ENCODE measurements around the gene FRY.

The FRY gene

DNA sequence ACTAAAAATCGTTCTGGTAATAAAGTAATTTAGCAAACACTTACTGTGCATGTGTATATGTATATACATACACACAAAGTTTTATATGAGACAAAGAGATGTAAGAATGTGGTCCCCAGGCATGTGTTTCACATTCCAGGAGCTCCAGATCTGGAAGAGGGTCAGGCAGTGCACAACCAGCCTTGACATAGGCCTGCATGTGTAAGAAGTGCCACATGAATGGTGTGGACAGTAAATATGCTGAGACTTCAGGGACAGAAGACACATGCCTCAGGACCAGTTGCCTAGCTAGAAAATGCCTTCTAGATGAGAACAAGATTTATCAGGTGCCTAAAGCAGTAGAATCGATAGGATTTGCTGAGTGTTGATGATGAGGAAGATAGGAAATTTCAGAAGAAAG, 76.4 kb downstream of the FRY start:
- TF ChIP-seq, protein P1, sequence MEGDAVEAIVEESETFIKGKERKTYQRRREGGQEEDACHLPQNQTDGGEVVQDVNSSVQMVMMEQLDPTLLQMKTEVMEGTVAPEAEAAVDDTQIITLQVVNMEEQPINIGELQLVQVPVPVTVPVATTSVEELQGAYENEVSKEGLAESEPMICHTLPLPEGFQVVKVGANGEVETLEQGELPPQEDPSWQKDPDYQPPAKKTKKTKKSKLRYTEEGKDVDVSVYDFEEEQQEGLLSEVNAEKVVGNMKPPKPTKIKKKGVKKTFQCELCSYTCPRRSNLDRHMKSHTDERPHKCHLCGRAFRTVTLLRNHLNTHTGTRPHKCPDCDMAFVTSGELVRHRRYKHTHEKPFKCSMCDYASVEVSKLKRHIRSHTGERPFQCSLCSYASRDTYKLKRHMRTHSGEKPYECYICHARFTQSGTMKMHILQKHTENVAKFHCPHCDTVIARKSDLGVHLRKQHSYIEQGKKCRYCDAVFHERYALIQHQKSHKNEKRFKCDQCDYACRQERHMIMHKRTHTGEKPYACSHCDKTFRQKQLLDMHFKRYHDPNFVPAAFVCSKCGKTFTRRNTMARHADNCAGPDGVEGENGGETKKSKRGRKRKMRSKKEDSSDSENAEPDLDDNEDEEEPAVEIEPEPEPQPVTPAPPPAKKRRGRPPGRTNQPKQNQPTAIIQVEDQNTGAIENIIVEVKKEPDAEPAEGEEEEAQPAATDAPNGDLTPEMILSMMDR (IDR thresholded peaks at IDR 0.05; ENCODE audit: control insufficient read depth, extremely low read depth, insufficient read depth) = no peak
- H3K4me3 ChIP-seq (ENCODE audit: low read depth, low read length) = no peak overlapping the region
- no peak for DNase-seq (ENCODE audit: low read depth)

DNA sequence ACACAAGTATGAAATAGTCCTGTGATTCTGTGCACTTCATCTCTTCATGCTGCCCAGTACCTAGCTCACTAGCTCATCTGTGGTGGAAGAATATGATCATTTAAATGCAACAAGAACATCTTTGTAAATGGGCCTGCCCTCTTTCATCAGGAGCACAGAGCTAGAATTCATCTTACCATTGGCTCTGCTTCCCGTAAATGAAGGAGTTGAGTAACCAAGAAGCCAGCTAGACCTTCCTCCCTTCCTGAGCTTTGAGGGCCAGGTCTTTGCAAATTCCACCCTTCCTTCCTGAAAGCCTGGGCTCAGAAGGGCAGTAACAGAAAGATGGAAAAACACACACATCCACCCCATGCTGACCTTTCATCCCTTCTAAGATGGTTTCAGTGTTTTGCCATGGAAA, 82.0 kb downstream of the FRY start:
- no peak for DNase-seq (ENCODE audit: low read depth)
- H3K4me3 ChIP-seq (ENCODE audit: low read depth, low read length) = no peak overlapping the region
- TF ChIP-seq, protein P1 (IDR thresholded peaks at IDR 0.05; ENCODE audit: control insufficient read depth, extremely low read depth, insufficient read depth) = no peak

DNA sequence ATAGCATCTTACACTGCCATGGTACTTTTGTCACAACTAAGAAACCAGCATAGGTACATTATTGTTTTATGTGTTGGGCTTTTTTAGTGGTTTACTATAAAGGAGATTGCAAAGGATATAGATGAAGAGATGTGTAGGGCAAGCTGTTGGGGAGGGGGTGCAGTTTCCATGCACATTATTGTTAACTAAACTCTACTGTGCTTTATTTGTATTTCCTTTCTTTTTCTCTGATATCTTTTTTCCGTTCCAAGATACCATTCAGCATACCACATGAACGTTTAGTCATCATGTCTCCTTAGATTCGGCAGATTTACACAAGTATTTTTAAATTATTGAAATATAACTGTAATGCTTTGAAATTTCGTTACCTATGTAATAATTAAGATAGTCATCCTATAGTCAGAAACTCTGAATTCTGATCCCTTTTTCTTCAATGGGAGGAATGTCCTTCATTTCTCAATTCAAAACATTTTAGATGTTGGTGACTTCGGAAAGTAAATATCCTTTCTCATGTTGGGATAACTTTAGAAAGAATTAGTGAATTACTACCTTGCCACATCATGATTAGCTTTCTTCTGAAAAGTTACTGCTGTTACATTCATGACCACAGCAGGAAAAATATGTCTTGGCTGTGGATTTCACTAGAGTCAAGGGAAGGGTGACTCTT, 82.8 kb downstream of the FRY start:
- TF ChIP-seq, protein P1 (IDR thresholded peaks at IDR 0.05; ENCODE audit: control insufficient read depth, extremely low read depth, insufficient read depth) = no peak
- DNase-seq (ENCODE audit: low read depth) = no peak
- H3K4me3 ChIP-seq (ENCODE audit: low read depth, low read length) = no peak overlapping the region

DNA sequence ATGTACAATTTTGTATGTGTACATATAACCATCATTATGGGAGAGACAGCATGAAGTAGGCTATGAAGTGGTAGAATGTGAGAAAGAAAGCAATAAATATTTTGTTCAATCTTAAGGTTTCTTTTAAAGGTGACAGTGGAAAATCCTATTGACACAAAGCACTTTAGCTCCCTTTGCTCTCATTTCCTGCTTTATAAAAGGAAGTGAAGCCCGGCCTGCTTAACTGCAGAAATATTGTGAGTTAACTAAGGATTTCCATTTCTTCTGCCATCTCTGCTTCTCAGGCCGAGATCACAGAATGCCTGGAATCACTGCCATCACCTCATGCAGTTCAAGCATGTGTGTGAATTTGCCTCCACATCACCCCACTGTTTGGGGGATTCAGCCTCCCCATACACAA, 83.5 kb downstream of the FRY start:
- DNase-seq (ENCODE audit: low read depth) = no peak
- TF ChIP-seq, protein P1 (IDR thresholded peaks at IDR 0.05; ENCODE audit: control insufficient read depth, extremely low read depth, insufficient read depth) = no peak
- H3K4me3 ChIP-seq (ENCODE audit: low read depth, low read length) = no peak overlapping the region

DNA sequence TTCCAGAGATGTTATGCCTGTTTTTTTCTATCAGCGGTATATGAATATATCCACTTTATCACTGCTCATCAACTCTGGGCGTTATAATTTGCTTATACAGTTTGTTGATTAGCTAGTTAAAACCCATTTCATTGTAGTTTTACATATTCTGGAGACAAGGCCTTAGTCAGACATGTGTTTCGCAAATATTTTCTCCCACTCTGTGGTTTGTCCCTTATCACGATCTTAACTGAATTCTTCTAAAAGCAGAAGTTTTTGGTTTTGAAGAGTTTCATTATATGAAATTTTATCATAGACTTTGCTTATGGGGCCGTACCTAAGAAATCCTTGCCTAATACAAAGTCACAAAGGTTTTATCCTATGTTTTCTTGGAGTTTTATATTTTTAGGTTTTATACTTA, 84.6 kb downstream of the FRY start:
- TF ChIP-seq, protein P1 (IDR thresholded peaks at IDR 0.05; ENCODE audit: control insufficient read depth, extremely low read depth, insufficient read depth) = no peak
- no peak overlapping the region for H3K4me3 ChIP-seq (ENCODE audit: low read depth, low read length)
- DNase-seq (ENCODE audit: low read depth) = no peak

DNA sequence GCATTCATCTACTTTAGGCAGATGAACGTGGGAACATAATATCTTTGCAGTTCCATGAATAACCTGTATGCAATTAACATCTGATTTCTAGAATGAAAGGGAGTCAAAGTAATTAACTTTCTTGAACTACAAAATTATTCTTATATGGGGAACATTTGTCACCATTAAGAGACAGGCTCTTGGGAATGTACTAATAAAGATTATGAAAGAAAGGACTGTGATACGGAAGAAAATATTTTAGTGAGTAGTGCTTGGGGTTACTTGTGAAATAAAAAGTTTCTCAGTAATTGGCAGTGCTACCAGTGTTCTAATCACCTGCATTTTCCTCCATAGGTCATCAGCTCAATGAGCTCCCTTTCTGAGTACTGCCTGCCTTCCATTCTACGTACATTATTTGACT, 85.4 kb downstream of the FRY start:
- no peak overlapping the region for H3K4me3 ChIP-seq (ENCODE audit: low read depth, low read length)
- TF ChIP-seq, protein P1 (IDR thresholded peaks at IDR 0.05; ENCODE audit: control insufficient read depth, extremely low read depth, insufficient read depth) = no peak
- DNase-seq (ENCODE audit: low read depth) = no peak

DNA sequence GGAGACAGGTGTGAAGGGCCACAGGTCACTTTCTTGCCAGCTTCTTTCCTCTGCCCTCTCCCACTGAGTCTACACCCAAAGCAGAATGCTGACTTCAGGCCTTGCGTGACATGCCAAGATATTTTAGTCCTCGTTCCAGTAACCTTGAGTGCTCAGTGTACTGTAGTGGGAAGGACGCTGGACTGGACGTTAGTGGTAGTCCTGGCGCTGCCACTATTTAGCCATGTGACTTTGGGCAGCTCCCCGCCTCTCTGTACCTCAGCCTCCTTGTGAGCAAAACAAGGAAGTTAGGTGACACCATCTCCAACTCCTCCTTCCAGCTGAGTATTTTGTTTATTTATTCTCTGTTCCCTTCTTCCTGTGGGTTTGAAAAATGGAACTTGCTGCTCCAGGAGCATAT, 86.1 kb downstream of the FRY start:
- DNase-seq (ENCODE audit: low read depth) = no peak
- TF ChIP-seq, protein P1 (IDR thresholded peaks at IDR 0.05; ENCODE audit: control insufficient read depth, extremely low read depth, insufficient read depth) = no peak
- no peak overlapping the region for H3K4me3 ChIP-seq (ENCODE audit: low read depth, low read length)

All from LNCaP clone FGC (cell line).